GM21723 (cell line): ENCODE results near the gene ORM1.

Experiments used
- ATAC-seq: cut with Tn5 transposase; IDR thresholded peaks from one replicate; pipeline ENCODE4 v1.9.1; 2021; ENCODE audit warnings: mild to moderate bottlenecking, moderate library complexity; ENCODE audit not compliant: unreplicated experiment

The ORM1 gene

DNA sequence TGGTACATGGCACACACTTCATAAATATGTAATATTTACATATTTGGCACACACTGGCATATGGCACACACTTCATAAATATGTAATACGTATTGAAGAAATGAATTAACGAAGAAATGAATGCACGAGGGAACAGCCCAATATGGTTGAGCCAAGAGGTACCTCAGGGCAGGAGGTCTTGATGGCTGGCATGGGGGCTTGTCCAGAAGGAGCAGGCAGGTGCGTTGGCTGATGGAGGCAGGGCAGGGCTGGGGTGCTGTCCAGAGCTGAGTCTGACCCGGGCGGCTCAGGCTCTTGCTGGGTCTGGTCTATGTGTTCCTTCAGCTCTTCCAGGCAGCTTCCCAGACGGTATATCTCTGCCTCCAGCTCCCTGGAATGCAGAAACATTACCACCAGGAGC lies 38.6 kb downstream of the ORM1 start:
- no peak for ATAC-seq

DNA sequence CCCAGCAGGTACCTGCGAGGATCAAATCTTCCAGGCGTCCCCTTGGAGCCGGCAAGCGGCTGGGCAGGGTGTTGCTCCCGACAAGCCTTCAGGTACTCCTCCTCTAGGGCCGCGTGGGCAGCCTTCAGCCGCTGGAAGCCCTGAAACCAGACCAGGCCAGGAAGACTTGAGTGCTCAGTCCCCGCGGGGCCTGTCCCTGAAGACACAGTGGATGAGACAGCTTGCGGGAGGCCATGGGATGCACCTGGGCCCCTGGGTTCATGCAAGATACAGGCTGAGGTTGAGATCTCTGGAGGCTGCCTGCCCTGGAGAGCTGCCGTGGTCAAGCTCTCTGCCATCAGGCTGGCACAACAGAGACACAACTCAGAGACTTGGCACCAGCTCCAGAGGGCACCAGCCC lies 39.5 kb downstream of the ORM1 start:
- ATAC-seq, result no peak

DNA sequence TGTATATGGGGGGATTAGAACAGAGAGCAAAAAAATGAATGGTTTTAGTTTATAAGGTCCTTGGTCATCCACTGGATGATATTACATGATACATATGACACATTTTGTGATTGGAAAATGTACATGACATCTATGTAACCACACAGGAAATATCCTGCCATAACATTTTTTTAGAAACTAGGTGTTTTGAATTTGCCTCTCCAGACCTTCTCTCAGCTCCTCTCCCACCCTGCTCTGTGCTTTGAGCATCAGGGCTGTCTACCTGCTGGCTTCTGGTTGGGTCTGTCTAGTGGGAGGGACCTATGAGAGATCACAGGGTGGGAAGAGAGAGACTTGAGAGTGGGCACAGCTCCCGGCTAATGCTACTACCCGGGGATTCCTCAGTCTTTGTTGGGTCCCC lies 40.5 kb downstream of the ORM1 start:
- ATAC-seq, result no peak

DNA sequence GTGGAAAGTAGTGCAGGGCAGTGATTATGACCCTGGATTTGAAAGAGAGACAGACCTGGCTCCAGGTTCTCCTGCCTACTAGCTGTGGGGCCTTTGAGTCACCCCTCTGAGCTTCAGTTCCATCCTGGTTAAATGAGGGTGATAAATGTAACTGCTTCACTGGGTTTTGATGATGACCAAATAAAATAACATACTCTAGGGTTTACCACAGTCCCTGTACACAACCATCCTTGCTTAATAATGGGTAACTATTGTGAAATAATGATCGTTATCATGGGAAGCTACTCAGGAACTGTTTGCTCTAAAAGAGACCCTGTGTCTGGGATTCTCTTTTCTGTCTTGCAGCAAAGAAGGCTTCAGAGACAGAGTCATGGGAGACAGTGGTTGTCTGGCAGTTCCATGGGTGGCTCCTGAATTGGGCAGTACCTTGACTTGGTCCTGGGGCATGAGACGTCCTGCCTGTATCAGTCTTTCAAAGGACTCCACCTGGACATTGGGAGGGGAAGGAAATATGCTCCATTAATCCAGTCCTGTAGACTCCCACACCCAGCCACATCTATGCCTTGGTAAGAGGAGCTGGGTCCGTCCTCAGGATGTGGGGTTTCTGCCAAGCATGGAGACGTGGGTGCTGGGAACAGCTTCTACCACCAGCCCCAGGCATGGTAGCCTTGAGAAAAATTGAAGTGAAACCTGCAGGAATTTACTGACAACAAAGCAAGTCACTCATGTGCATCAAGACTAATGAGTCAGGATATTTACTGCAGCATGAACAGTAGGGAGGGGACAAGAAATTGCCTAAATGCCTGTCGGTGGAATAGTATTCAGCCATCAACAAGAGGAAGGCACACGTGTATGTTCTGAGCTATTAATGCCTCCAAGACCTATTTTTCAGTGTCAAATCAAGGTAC lies 41.5 kb downstream of the ORM1 start:
- ATAC-seq, result no peak

DNA sequence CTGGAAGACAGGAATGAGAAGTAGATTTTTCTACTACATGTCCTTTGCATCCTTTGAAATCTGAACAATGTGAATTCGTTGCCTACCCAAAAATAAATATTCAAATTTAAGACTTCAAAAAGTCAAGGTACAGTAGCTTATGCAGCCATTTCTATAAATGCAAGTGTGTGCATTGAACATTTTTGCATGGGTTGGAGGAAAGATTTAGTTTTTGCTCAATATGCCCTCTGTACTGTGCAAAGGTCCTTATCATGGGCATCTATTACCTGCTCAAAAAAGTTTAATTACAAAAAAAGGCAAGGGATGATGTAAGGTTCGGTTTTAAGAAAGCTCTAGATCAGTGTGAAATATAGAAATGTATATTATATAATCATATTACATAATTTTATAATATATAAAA lies 42.3 kb downstream of the ORM1 start:
- ATAC-seq, result no peak

DNA sequence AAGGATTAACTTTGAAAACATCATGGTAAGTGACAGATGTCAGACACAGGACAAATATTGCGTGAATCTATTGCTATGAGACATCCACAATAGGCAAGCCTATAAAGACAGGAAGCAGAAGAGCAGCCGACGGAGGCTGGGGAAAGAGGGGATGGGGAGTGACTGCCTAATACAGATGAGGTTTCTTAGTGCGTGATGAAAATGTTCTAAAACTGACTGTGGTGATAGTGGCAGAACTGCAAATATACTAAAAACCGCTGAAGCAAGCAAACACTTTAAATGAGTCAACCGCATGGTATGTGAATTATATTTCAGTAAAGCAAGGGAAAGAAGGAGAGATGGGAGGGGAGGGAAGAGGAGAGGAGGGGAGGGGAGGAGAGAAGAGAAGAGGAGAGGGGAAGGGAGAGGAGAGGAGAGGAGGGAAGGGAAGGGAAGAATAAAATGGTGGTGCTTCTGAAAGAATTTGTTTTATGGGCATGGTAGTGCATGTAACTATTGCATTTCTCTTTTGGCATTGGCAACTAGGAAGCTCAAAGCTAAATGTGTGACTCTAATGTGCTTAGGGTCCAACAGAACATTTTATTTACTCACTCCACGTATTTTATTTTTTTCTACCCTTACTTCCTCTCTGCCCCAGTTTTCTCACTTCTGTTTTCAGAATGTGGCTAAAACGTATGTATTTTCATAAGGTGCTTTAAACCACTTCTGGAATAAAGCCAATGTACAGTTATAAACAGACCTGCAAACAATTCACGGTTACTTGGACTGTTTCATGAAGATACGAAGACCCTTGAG lies 43.6 kb downstream of the ORM1 start:
- ATAC-seq, result peak; percentile 53

DNA sequence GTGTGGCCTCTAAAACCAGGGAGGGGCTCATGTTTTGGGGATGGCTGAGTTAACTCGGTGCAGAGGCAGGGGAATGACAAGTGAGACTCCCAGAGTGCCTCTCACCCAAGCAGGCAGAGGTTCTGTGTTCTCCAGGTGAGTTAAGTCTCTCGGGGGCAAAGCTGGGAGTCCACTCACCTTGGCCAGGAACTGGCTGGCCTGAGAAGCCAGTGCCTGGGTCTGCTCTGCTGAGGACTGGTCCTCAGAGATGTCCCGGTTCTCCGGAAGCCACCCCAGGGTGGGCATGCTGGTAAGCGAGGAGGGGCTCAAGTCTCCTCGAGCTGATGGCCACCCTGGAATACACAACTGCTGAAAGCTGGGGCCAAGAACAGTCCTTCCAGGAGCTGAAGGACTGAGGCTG lies 44.5 kb downstream of the ORM1 start:
- ATAC-seq, result no peak

DNA sequence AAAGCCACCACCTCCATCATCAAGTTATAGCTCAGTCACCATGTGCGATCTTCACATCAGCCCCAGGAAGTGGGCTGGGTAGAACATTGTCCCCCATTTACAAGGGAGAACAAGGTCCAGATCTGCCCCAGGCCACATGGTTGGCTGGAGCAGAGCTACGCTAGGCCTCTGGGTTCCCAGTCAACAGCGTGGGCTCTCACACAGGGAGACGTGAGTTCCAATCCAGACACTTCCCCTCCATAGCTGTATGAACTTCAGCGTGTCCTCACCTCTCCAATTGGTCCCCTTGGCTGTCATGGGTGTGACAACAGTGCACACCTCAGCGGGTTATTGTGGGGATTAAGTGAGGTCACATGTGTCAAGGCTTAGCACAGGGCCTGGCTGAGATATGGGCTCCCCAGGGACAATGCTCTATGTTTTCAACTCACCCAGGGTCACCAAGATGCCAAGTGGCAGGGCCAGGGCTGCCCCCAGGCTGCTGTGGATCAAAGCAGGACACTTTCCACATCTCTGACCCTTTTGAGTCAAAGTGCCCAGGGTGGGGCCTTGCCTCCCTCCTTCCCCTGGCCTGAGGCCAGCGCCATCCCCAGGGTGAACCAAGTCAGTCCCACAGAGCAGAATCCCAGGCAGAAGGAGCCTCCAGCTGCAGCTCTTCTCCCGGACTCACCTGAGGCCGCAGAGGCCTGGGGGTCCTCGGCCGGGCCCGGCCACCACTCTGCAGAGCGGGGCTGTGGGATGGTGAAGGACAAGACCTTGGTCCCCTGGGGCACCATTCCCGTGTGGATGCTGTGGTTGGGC lies 45.1 kb downstream of the ORM1 start:
- no peak for ATAC-seq

DNA sequence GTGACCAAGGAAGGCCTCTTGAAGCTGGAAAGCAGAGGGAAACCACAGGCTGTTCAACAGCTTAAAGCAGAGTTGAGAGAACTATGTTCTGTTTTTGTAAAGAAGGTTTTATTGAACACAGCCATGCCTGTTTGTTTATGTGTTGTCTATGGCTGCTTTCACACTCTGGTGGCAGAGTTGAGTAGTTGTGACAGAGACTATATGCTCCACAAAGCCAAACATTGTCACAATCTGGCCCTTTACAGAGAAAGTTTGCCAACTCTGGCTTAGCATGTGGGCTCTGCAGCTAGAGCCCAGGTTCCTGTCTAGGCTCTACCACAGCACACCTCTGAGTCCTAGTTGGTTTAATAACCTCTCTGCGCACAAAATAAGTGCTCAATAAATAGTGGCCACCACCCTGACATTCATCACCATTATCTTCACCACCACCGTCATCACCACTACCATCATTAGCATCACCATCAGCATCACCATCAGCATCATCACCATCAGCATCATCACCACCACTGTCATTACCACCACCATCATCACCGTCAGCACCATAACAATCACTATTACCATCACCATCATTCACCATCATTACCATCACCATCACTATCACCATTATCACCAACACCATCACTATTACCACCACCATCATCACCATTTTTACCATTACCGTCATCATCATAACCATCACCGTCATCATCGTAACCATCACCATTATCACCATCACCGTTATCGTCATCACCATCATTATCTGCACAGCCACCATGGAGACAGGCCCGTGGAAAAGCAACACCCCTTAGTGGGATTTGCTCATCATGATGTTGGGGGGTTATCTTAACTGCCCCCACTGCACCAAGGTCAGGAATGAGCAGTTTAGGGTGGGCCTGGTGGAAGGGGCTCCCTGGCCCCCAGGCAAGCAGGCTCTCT lies 46.6 kb downstream of the ORM1 start:
- ATAC-seq, result no peak

DNA sequence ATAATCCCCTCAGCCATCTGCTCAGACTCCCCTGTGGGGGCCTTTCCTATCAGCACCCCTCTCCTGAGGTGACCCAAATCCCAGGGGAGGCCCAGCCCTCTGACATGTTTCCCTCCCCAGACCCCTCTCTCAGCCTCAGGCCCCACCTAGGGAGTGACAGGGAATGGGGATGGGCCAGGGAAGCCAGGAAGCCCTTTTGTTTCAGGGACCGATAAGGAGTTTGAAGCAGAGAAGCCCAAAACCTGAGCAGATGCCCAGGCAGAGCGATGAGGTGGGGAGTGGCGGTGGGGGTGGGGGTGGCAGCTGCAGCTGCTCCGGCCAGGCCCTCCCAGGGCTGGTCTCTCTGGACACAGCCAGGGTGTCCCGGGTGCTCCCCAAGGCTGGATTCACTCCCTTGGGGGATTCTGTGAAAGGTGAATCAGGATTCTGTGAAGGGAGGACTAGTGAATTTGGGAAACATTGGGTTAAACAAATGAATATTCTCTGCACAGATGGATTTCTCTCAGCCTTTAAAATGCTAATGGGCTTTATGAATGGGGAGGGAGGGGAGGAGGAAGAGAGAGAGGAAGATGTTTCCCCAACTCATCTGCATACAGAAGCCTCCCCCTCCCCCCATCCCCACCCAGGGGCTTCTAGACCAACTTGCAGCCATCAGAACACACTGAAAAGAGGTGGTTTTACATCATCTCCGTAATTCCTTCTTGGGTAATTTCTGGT lies 47.5 kb downstream of the ORM1 start:
- no peak for ATAC-seq

DNA sequence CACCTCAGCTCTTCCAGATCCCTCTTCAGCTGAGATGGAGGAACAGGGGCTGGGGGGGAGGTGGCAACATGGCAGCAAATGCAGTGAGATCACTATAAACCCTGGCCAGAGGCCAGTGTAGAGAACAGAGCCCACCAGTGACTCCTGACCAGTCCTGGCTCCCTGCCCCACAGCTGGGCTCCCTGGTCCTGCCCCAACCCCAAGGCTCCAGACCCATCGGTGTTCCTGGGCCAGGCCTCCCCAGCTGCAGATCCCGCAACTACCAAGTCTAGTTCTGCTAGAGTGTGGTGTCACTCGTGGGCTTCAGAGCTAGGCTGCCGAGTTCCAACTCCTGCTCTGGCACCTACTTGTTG lies 48.0 kb downstream of the ORM1 start:
- ATAC-seq, result no peak

DNA sequence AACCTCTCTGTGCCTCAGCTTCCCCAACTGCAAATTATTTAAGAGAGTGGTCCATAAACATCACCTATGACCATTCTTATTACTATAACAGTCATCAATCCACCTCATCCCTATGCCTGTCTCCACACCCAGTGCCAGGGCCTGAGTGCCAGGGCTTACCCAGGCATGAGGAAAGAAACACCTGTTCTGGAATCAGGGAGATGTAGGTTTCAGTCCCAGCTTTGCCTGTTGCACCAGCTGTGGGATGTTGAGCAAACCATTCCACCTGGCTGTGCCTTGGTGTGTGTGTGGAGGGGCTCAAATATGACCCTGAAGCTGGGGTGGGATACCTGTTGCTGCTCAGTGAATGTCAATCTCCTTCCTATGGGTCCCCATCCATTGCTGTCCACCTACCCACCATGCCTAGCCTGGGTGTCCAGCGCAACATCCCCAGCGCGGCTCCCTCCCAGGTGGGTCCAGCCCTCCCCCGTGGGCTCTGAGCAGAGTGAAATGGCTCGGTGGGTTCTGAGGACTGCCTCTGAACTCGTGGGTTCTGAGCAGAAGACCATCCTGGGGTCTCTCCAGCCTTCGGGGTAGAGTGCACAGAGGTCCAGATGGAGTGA lies 48.5 kb downstream of the ORM1 start:
- no peak for ATAC-seq

DNA sequence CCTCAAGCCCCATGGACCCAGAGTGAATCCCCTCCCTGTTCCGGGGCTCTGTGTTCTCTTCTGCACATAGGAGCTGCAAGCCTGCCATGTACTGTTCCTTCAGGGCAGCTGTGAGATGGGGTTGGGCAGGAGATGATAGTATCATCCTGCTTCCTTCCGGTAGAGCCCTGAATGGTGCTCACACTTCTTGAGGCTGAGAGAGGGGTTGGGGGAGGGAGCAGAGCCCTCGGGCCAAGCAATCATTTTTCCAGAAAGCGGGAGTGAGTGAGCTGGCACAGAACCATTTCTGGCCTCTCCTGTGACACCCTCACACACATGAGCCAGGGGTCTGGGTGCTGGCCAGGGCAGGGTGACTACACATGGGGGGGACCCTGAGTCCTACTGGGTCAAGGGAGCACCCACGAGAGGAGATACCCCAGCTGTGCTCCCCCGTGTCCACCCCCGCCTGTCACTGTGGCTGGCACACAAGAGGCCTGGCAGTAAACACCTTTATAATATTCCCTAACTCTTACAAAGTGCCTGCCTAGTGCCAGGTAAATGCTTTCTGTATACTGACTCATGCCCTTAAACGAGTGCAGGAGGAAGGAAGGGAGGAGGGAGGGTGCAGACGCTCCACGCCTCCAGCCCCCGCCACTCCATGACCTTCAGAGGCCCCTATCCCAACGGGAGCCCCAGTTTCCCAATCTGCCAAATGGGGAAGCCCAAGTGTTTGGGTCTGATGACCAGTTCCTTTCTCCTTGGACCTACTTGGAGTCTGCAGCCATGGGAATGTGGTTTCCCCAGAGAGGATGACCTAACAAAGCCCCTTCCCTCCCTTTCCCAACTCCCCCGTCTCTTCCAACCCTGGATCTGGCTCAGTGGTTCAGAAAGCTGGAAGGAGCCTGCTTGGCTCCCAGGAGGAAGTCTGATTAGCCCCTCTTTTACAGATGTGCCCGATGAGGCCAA lies 49.3 kb downstream of the ORM1 start:
- ATAC-seq, result no peak

DNA sequence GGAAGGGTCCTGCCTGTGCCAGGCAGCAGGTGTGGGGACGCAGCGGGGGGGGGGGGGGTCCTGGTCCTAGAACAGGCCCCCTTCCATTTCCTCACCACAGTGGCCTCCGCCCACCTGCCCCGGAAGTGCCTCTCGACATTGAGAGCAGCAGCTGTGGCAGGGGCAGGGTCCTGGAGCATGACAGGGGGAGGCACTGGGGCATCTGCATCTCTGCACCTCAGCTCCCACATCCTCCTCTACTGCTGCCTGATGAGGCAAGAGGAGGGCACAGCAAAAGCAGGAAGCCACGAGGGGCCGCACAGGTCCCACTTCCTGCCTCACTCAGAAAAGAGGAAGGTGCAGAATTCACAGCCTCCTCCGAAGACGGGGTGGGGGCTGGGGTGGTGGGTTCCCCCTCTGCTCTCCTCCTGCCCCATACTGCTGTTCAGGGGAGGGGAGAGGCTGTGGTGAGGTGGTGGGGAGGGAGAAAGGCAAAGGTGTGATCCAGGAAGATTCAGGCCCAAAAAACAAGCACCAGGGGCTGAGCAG lies 50.1 kb downstream of the ORM1 start:
- peak; percentile 95 for ATAC-seq

DNA sequence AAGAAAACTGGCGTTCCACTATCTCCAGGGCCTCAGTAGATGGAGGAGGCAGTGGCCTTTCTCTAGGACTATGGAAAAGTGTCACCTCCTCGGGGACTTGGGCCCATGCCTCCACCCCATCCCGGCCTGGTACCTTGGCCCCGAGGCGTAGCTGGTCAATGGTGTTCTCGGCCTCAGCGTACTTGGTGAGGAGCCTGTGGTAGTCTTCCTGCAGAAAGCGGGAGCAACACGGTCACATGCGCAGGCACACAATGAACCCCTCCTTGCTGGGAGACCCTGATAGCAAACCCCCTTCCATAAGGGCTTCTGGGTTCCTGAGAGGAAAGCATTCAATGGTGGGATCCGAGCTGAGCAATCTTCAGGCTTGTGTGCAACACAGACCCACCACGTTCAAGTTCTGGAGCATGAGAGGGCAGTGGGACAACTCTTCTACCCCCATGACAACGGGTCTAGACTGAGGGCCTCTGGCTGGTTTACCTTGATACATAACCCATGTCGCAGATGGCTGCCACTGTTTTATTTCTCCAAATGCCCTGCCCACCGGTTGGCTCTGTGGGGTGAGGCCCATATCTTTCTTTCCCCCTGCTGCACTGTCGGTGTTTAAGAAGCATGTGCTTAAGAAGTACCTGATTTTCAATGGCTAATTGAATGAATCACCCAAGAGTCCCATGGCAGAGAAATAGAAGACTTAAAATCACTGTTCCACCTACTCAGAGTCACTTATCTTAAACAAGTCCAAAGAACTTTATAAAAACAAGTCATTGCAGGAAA lies 51.2 kb downstream of the ORM1 start:
- no peak for ATAC-seq

DNA sequence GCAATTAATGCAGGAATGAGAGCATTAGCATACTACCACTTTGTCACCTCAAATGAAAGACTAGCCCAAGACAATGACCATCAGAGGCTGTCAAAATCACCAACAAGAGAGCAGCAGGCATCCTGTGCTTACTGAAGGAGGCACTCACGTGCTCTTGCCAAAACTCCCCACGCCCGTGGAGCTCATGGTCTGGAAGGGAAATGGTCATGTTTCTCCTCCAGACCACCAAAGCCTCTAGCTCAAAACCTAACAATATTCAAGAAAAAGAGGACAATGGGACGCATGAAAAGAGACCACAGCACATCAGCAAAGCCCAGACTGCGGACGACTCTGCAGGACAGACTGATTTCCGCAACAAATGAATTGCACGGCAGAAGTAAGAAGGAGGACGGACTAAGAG lies 52.0 kb downstream of the ORM1 start:
- ATAC-seq, result no peak
